ENCODE measurements around the gene OR9G1. TPM values are rescaled to one million over a fixed set of nuclear protein-coding genes. Genes with fewer than 3 reads are reported as not detected.
"Not testable (repeated sequence)": the region's sequence is repeated elsewhere in the genome, so short reads cannot be mapped to it uniquely, and the experiment has no call there.

Gene OR9G1, protein sequence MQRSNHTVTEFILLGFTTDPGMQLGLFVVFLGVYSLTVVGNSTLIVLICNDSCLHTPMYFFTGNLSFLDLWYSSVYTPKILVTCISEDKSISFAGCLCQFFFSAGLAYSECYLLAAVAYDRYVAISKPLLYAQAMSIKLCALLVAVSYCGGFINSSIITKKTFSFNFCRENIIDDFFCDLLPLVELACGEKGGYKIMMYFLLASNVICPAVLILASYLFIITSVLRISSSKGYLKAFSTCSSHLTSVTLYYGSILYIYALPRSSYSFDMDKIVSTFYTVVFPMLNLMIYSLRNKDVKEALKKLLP
- total RNA-seq (not detected), polyA plus RNA-seq (ENCODE audit: insufficient read depth in 1 of 8, insufficient read length in 8 of 8, low replicate concordance in 1 of 8) (not detected)
- long read RNA-seq, donor 1, result 0 reads
- long read RNA-seq, donor 2, result 0 reads
- long read RNA-seq, donor 3, result 0 reads
- long read RNA-seq, donor 4, result 0 reads
- long read RNA-seq, donor 5, result 0 reads
- long read RNA-seq, donor 6, result 0 reads
- long read RNA-seq, donor 7, result 0 reads
- long read RNA-seq, donor 8, result 0 reads
- long read RNA-seq, donor 9, result 0 reads
- long read RNA-seq, donor 10, result 0 reads
- long read RNA-seq, donor 11, result 0 reads

DNA sequence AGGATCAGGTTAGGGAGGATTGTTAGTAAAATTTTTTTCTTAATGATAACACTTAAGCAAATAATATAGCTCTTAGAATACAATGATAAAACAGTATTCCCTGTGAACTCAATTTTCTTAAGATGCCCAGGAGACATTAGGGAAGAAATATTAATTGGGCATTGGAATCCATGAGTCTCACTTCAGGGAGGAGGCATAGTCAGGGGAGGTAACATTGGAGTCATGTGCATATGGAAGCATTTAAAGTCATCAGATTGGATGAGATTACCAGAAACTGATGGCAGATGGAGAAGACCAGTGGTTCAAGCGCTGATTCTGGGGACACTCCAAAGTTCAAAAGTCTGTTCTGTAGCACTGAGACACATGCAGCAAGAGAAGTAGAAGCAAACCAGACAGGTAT is at the start of gene OR9G1:
OR9G1 (plus strand) TSS at position 301 of the 400 bp plus-strand sequence. CDS start 1,293 bp downstream, outside the sequence.
- no peak for DNase-seq
- 56% methylated on average over 1 of the region's 1 CpG for WGBS (ENCODE audit: insufficient coverage)
- Histone ChIP-seq H3K4me1 (ENCODE audit: control insufficient read depth, insufficient read depth, low read length) (no peaks in the 10 kb centered on the region), H3K9me3 (replicated peaks; ENCODE audit: control insufficient read depth, low read depth, low read length) (no peaks in the 10 kb centered on the region), H3K27me3 (ENCODE audit: control insufficient read depth, insufficient read depth, low read length) (no peaks in the 10 kb centered on the region), H3K4me3 (ENCODE audit: low read length) (no peak within 1 kb of the TSS), H3K27ac (ENCODE audit: low read length) (no peak within 1 kb of the TSS), H3K36me3 (ENCODE audit: control insufficient read depth, insufficient read depth, low read length) (no peaks in the 10 kb centered on the region)

DNA sequence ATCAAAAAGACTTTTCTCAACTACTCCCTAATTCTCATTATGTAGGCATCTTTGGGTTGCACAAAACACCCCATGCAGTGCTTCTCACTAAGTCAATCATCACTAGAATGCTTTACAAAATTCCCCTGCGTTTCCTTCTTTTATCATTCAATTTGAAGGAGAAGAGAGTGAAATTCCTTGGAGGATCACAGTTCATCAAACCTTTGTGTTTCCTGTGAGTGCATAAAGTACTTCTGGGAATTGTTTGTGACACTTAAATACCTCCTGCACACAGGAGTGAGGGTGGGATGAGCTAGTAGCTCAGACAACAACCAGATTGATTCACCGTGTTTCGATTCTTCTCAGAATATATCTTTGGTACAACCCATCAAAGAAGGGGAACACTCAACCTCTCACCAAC is 39.1 kb upstream of the OR9G1 start:
- no CpG with 5 or more reads among the region's 3 CpGs for WGBS (ENCODE audit: insufficient coverage)
- Histone ChIP-seq H3K9me3 (replicated peaks; ENCODE audit: control insufficient read depth, low read depth, low read length) (no peaks in the 10 kb centered on the region), H3K36me3 (ENCODE audit: control insufficient read depth, insufficient read depth, low read length) (no peaks in the 10 kb centered on the region), H3K27ac (ENCODE audit: low read length) (no peak overlapping the region), H3K4me1 (ENCODE audit: control insufficient read depth, insufficient read depth, low read length) (no peaks in the 10 kb centered on the region), H3K27me3 (ENCODE audit: control insufficient read depth, insufficient read depth, low read length) (no peaks in the 10 kb centered on the region), H3K4me3 (ENCODE audit: low read length) (no peak overlapping the region)
- no peak for DNase-seq

DNA sequence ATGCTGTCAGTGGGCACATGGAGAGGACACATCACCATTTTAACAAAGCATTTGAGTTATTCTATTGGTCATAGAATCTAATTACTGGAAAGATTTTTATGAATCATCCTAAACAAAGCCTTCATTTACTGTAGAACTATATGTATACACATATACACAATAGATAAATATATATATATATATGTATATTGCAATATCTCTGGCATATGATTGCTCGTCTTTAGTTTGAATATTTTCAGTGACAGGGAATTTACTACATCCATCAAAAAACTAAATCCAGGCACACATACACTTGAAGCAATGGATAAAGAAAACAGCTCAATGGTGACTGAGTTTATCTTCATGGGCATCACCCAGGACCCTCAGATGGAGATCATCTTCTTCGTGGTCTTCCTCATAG is 35.5 kb upstream of the OR9G1 start, which contains the start of gene OR5AR1:
OR5AR1 (plus strand) TSS at position 301 of the 400 bp plus-strand sequence; CDS start at position 301, 0 bp downstream.
- no peaks in the 10 kb centered on the region for H3K27me3 ChIP-seq (ENCODE audit: control insufficient read depth, insufficient read depth, low read length)
- H3K4me1 ChIP-seq (ENCODE audit: control insufficient read depth, insufficient read depth, low read length), result no peaks in the 10 kb centered on the region
- H3K27ac ChIP-seq (ENCODE audit: low read length), result no peak within 1 kb of the TSS
- H3K9me3 ChIP-seq (replicated peaks; ENCODE audit: control insufficient read depth, low read depth, low read length), result no peaks in the 10 kb centered on the region
- no peak for DNase-seq
- H3K4me3 ChIP-seq (ENCODE audit: low read length), result no peak within 1 kb of the TSS
- WGBS (ENCODE audit: insufficient coverage), result no CpG with 5 or more reads among the region's 2 CpGs
- H3K36me3 ChIP-seq (ENCODE audit: control insufficient read depth, insufficient read depth, low read length), result no peaks in the 10 kb centered on the region

DNA sequence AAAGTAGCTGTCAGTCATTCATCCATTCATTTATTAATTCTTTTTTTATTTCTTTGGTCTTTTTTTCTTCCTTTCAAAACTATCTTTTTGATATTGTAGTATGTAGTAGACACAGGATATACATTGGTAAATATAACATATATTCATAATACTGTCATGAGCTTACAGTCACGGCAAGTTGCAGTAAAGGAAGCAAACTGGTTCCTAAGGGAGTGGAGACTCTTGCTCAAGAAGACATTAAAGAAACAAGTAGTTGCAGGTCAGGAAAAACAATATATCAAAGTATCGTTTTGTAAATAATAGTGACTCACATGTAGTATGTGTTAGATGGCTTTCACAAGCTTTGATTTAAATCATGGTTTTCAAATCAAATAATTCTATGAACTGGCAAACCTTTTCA is 27.9 kb upstream of the OR9G1 start:
- no peaks in the 10 kb centered on the region for H3K9me3 ChIP-seq (replicated peaks; ENCODE audit: control insufficient read depth, low read depth, low read length)
- DNase-seq, result no peak
- H3K4me3 ChIP-seq (ENCODE audit: low read length), result no peak overlapping the region
- no peaks in the 10 kb centered on the region for H3K36me3 ChIP-seq (ENCODE audit: control insufficient read depth, insufficient read depth, low read length)
- no peak overlapping the region for H3K27ac ChIP-seq (ENCODE audit: low read length)
- no peaks in the 10 kb centered on the region for H3K4me1 ChIP-seq (ENCODE audit: control insufficient read depth, insufficient read depth, low read length)
- H3K27me3 ChIP-seq (ENCODE audit: control insufficient read depth, insufficient read depth, low read length), result no peaks in the 10 kb centered on the region
- WGBS (ENCODE audit: insufficient coverage), result no CpG with 5 or more reads among the region's 2 CpGs

DNA sequence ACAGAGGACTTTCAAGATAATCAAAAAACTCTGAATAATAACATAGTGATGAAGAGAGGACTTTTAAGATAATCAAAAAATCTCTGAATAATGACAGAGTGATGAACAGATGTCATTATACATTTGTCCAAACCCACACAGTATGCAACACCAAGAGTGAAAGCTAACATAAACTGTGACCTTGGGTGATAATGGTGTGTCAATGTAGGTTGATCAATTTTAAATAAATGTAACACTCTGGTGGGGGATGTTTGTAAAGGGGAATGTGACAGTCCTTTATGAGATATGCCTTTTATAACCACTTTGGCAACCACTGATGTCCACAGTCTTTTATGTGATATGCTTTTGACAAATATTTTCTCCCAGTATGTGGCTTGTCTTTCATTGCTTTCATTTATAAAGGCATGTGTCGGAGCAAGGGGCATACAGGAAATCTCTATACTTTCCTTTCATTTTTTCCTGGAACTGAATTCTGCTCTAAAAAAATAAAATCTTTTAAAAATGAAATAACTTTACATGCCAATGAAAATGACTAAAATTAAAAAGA is 10.3 kb upstream of the OR9G1 start:
- WGBS (ENCODE audit: insufficient coverage), result no CpG with 5 or more reads among the region's 1 CpG
- Histone ChIP-seq H3K4me1 (ENCODE audit: control insufficient read depth, insufficient read depth, low read length) (no peaks in the 10 kb centered on the region), H3K36me3 (ENCODE audit: control insufficient read depth, insufficient read depth, low read length) (no peaks in the 10 kb centered on the region), H3K9me3 (replicated peaks; ENCODE audit: control insufficient read depth, low read depth, low read length) (no peaks in the 10 kb centered on the region), H3K27ac (ENCODE audit: low read length) (no peak overlapping the region), H3K27me3 (ENCODE audit: control insufficient read depth, insufficient read depth, low read length) (no peaks in the 10 kb centered on the region), H3K4me3 (ENCODE audit: low read length) (no peak overlapping the region)
- no peak for DNase-seq

DNA sequence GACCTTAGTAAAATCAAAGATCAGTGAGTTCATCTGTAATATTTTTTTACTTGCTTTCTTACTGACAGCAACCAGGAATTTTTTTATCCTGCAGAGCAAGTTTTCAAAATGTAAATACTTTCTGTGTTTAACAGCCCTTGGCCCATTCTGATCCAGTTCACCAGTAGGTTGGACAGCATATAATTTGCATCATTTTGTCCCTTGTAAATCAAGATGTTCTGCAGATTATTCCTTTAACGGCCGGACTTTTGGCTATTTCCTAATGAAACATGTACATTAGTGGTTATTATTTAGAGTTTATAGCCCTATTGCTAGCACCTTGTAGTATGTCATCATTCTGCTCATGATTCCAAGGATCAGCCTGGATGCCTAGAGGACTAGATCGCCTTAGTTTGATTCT is 7.7 kb upstream of the OR9G1 start:
- no CpG with 5 or more reads among the region's 3 CpGs for WGBS (ENCODE audit: insufficient coverage)
- not testable (repeated sequence) for H3K36me3 ChIP-seq (ENCODE audit: control insufficient read depth, insufficient read depth, low read length); DNase-seq; H3K4me1 ChIP-seq (ENCODE audit: control insufficient read depth, insufficient read depth, low read length); H3K27me3 ChIP-seq (ENCODE audit: control insufficient read depth, insufficient read depth, low read length); H3K27ac ChIP-seq (ENCODE audit: low read length); H3K9me3 ChIP-seq (replicated peaks; ENCODE audit: control insufficient read depth, low read depth, low read length); H3K4me3 ChIP-seq (ENCODE audit: low read length)

DNA sequence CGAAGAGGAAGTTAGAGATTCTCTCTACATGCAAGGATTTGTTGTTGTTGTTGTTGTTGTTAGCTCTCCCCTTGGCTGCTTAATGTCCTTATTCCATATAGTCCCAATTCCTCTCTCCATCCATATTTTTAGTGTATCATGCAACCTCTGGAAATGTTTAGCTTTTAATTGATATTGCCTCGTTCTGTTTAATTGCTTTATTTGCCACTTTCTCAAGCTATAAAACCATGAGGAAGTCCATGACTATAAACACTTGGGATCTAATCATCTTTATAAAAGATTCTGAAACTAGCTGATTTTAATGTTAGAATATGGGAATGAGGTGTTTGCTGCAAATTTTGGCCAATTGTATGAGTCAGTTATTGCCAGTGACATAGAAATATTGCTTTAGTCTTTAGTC is 5.5 kb upstream of the OR9G1 start:
- Histone ChIP-seq H3K4me3 (ENCODE audit: low read length) (no peak overlapping the region), H3K27ac (ENCODE audit: low read length) (no peak overlapping the region), H3K36me3 (ENCODE audit: control insufficient read depth, insufficient read depth, low read length) (no peaks in the 10 kb centered on the region), H3K9me3 (replicated peaks; ENCODE audit: control insufficient read depth, low read depth, low read length) (no peaks in the 10 kb centered on the region), H3K27me3 (ENCODE audit: control insufficient read depth, insufficient read depth, low read length) (no peaks in the 10 kb centered on the region), H3K4me1 (ENCODE audit: control insufficient read depth, insufficient read depth, low read length) (no peaks in the 10 kb centered on the region)
- no CpG with 5 or more reads among the region's 2 CpGs for WGBS (ENCODE audit: insufficient coverage)
- DNase-seq, result no peak

DNA sequence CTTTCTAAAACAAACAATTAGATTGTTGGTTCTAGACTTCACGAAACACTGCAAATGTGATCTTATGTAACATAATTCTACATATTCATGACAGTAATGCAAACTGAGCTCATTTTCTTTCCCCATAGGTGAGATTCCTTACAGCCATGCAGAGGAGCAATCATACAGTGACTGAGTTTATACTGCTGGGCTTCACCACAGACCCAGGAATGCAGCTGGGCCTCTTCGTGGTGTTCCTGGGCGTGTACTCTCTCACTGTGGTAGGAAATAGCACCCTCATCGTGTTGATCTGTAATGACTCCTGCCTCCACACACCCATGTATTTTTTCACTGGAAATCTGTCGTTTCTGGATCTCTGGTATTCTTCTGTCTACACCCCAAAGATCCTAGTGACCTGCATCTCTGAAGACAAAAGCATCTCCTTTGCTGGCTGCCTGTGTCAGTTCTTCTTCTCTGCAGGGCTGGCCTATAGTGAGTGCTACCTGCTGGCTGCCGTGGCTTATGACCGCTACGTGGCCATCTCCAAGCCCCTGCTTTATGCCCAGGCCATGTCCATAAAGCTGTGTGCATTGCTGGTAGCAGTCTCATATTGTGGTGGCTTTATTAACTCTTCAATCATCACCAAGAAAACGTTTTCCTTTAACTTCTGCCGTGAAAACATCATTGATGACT is 1.5 kb downstream of the OR9G1 start:
- H3K36me3 ChIP-seq (ENCODE audit: control insufficient read depth, insufficient read depth, low read length), result no peaks in the 10 kb centered on the region
- no peak for DNase-seq
- no peak overlapping the region for H3K27ac ChIP-seq (ENCODE audit: low read length)
- H3K4me3 ChIP-seq (ENCODE audit: low read length), result no peak overlapping the region
- no peaks in the 10 kb centered on the region for H3K27me3 ChIP-seq (ENCODE audit: control insufficient read depth, insufficient read depth, low read length)
- H3K4me1 ChIP-seq (ENCODE audit: control insufficient read depth, insufficient read depth, low read length), result no peaks in the 10 kb centered on the region
- WGBS (ENCODE audit: insufficient coverage), result 47% methylated on average over 7 of the region's 10 CpGs
- peaks cover 2% of the 10 kb centered on the region for H3K9me3 ChIP-seq (replicated peaks; ENCODE audit: control insufficient read depth, low read depth, low read length)

DNA sequence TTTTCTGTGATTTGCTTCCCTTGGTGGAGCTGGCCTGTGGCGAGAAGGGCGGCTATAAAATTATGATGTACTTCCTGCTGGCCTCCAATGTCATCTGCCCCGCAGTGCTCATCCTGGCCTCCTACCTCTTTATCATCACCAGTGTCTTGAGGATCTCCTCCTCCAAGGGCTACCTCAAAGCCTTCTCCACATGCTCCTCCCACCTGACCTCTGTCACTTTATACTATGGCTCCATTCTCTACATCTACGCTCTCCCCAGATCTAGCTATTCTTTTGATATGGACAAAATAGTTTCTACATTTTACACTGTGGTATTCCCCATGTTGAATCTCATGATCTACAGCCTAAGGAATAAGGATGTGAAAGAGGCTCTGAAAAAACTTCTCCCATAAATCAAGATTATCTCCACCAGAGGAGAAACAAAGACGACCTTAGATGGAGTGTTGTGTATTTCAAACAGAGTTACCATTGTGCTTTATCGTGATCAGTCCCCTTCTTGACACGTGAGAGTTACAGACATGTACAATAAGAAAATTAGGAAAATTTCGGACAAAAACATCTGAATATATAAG is 2.1 kb downstream of the OR9G1 start:
- 93% methylated on average over 3 of the region's 8 CpGs for WGBS (ENCODE audit: insufficient coverage)
- no peak overlapping the region for H3K27ac ChIP-seq (ENCODE audit: low read length)
- DNase-seq, result no peak
- H3K4me1 ChIP-seq (ENCODE audit: control insufficient read depth, insufficient read depth, low read length), result no peaks in the 10 kb centered on the region
- no peaks in the 10 kb centered on the region for H3K36me3 ChIP-seq (ENCODE audit: control insufficient read depth, insufficient read depth, low read length)
- no peaks in the 10 kb centered on the region for H3K27me3 ChIP-seq (ENCODE audit: control insufficient read depth, insufficient read depth, low read length)
- peaks cover 2% of the 10 kb centered on the region for H3K9me3 ChIP-seq (replicated peaks; ENCODE audit: control insufficient read depth, low read depth, low read length)
- H3K4me3 ChIP-seq (ENCODE audit: low read length), result no peak overlapping the region

All from muscle of leg (tissue), 16 donors.